GM21381 (cell line): Measurements from ENCODE around the gene APBA3.

ENCODE experiments used
- ATAC-seq: cut with Tn5 transposase; IDR thresholded peaks from one replicate; pipeline ENCODE4 v1.9.1; 2021; ENCODE audit warnings: mild to moderate bottlenecking, moderate library complexity; ENCODE audit not compliant: unreplicated experiment

APBA3 gene

GRCh38 chr19:3761382-3762129 is at the start of gene APBA3:
APBA3 (minus strand) TSS chr19:3761692; CDS start chr19:3760264, 1,428 bp downstream.
- peak; percentile 51 for ATAC-seq

- no peak for ATAC-seq
Measured at GRCh38 chr19:3810708-3811355, 49.3 kb upstream of the APBA3 start.

GRCh38 chr19:3809881-3810707 is 48.6 kb upstream of the APBA3 start:
- ATAC-seq: no peak

- no peak for ATAC-seq
Measured at GRCh38 chr19:3808420-3809143, 47.1 kb upstream of the APBA3 start.

- no peak for ATAC-seq
Measured at GRCh38 chr19:3807574-3808354, 46.3 kb upstream of the APBA3 start.

- ATAC-seq: no peak
Measured at GRCh38 chr19:3807131-3807480, 45.6 kb upstream of the APBA3 start.

- ATAC-seq: no peak
Measured at GRCh38 chr19:3805859-3806258, 44.4 kb upstream of the APBA3 start.

GRCh38 chr19:3804429-3804828 is 42.9 kb upstream of the APBA3 start:
- ATAC-seq: no peak

GRCh38 chr19:3803986-3804385 is 42.5 kb upstream of the APBA3 start:
- no peak for ATAC-seq

GRCh38 chr19:3803114-3803888 is 41.8 kb upstream of the APBA3 start:
- ATAC-seq: no peak

- ATAC-seq: no peak
Measured at GRCh38 chr19:3801412-3802096, 40.1 kb upstream of the APBA3 start.

- no peak for ATAC-seq
Measured at GRCh38 chr19:3800996-3801395, 39.5 kb upstream of the APBA3 start.

GRCh38 chr19:3798137-3798536 is 36.6 kb upstream of the APBA3 start:
- no peak for ATAC-seq

- ATAC-seq: no peak
Measured at GRCh38 chr19:3796358-3796757, 34.9 kb upstream of the APBA3 start.

- ATAC-seq: no peak
Measured at GRCh38 chr19:3793799-3794198, 32.3 kb upstream of the APBA3 start.

GRCh38 chr19:3792114-3792513 is 30.6 kb upstream of the APBA3 start:
- no peak for ATAC-seq

GRCh38 chr19:3790941-3791340 is 29.4 kb upstream of the APBA3 start:
- no peak for ATAC-seq

GRCh38 chr19:3790209-3790734 is 28.8 kb upstream of the APBA3 start:
- no peak for ATAC-seq
